Posterior cingulate gyrus (tissue), 11 donors: Measurements from ENCODE around the gene BCL2L1.
"Not testable (repeated sequence)": the region's sequence is repeated elsewhere in the genome, so short reads cannot be mapped to it uniquely, and the experiment has no call there.

Experiments
- DNase-seq, 10 donors: peaks; one replicate each; pipeline versions ENCODE4 v3.0.0 to v3.0.0-alpha.2; 2020 to 2021; ENCODE audit warnings: mixed read lengths in 3 of 10
- intact Hi-C: fragments of 100-400 bp; cut with DNase I; formaldehyde crosslinking; loops from one replicate; pipeline ENCODE4 v1.15.1; 2023

The BCL2L1 gene

GRCh38 chr20:31663838-31664695 is 58.6 kb downstream of the BCL2L1 start:
- intact Hi-C loops, result no loop called here
- peak in 4 of 10 donors; percentile 19 to 58 (median 39) for DNase-seq

GRCh38 chr20:31663524-31663837 is 59.2 kb downstream of the BCL2L1 start:
- DNase-seq, result no peak
- intact Hi-C loops, result no loop called here

DNA sequence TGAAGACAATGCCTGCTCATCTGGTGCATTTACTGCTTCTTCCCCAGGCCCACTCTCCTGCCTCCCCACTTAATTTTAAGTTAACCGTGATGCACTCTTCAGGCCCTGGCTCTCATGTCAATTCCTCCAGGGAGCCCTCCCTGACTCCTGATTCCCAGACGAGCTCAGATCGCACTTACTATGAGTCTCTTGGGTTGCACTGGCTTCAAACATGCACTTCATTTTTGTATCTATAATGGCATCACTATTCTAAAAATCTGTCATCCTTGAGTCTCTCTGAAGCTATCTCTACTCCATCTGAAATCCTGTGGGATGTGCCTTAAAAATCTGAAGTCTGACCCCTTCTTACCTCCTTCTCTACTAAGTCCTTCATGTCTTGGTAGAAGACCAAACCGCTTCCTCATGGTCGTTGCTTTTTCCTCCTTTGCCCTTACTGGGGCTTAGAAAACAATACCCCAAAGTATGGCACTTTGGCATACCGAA is 60.3 kb downstream of the BCL2L1 start:
- intact Hi-C loops, result no loop called here

DNA sequence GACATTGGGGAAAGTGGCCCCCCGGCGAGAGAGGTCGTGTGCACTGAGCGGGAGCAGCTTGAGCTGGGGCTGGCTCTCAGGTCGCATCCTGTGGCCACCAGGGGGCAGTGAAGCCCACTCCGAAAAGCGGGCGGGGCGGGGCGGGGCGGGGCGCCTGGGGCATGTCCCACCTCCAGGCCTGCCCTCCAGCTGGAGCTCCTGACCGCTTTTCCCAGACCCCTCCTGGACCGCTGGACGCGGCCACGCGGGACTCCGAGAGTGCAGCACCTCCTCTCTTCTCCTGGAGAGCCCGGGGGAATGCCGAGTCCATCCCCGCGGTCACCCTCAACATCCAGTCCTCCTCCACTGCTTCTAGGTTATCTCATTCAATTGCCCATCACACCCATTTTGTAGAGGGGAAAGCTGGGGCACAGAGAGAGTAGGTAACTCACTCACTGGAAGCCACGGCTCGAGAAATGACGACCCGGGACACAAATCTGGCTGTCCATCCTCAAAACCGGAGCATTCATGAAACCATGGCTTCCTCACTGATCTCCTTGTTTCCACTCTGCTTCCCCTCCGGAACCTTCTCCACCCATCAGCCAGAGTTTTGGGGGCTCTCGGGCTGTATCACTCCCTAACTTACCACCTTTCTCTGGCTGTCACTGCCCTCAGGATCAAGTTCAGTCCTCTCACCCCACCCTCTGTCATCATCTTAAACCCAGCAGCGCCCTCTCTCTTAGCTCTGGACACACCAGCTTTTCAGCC is 60.9 kb downstream of the BCL2L1 start:
- peak; percentile 63 to 96 (median 84) for DNase-seq
- intact Hi-C loops, result loop anchor here (1.0 kb wide), 1 partner anchor 62 kb away; no protein-coding TSS in a partner anchor

More for the DNA sequence above, 60.3 kb downstream of the BCL2L1 start:
- no peak for DNase-seq

- intact Hi-C loops, result no loop called here
- DNase-seq, result peak in 1 of 10 donors; percentile 55
Measured at GRCh38 chr20:31654534-31654933, 68.1 kb downstream of the BCL2L1 start.

GRCh38 chr20:31653561-31653960 is 69.1 kb downstream of the BCL2L1 start:
- DNase-seq, result no peak
- intact Hi-C loops, result no loop called here

DNA sequence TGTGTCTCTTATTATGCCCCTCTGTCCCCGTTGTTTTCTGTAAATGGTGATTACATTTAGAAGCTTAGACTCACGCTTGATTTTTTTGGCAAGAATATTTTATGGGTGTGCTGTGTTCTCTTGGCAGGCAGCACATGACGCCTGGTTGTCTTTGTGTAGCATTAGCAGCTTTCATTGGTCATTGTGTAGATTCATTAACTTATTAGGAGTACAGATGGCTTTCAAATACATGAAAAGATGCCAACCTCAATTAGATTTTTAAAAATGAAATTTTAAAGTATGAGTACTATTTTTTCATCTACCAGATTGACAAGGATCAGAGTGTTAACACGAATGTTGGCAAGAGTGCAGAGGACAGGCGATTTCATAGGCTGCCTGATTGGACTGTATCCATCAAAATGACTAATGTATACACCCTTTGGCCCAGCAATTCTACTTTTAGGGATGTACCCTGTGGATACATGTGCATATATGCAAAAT is 69.7 kb downstream of the BCL2L1 start:
- intact Hi-C loops, result no loop called here
- DNase-seq, result no peak

GRCh38 chr20:31648104-31648503 is 74.6 kb downstream of the BCL2L1 start:
- intact Hi-C loops, DNase-seq: not testable (repeated sequence)

DNA sequence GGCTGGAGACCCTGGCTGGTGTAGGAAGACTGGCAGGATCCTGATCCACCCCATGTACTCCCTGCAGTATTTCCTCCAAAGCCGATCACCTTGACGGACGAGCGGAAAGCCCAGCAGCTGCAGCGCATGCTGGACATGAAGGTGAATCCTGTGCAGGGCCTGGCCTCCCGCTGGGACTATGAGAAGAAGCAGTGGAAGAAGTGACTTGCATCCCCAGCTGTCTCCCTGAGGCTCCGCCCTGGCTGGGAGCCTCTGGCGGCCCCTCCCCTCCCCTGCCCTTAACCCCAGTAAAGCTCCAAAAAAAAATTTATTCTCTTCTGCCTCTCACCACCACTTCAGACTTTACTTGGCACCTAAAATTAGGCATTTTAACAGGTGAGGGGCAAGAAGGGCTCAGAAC is 78.0 kb downstream of the BCL2L1 start:
- peak in 1 of 10 donors; percentile 49 for DNase-seq
- intact Hi-C loops, result no loop called here

GRCh38 chr20:31643522-31643921 is 79.1 kb downstream of the BCL2L1 start:
- DNase-seq, result no peak
- intact Hi-C loops, result no loop called here

GRCh38 chr20:31642837-31643236 is 79.8 kb downstream of the BCL2L1 start:
- no peak for DNase-seq
- intact Hi-C loops, result no loop called here

DNA sequence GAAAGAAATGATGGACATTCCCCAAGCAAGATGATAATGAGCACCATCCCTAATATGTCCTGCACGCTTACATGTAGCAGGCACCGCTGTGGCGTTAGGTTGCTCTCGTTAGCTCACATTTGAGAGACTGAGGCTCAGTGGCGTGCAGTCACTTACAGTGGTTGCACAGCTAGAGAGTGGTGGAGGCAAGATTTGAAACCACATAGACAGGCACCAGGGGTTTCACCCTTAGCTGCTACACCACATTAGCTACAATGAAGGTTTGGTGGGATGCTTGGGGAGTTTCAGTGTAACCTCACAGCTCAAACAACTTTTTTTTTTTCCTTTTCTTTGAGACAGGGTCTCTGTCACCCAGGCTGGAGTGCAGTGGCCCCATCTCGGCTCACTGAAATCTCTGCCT is 81.3 kb downstream of the BCL2L1 start:
- intact Hi-C loops, result no loop called here
- DNase-seq, result no peak

- DNase-seq, result no peak
- intact Hi-C loops, result no loop called here
Measured at GRCh38 chr20:31640259-31640658, 82.4 kb downstream of the BCL2L1 start.

- DNase-seq, result peak in 1 of 10 donors; percentile 45
- intact Hi-C loops, result no loop called here
Measured at GRCh38 chr20:31638816-31639215, 83.9 kb downstream of the BCL2L1 start.

DNA sequence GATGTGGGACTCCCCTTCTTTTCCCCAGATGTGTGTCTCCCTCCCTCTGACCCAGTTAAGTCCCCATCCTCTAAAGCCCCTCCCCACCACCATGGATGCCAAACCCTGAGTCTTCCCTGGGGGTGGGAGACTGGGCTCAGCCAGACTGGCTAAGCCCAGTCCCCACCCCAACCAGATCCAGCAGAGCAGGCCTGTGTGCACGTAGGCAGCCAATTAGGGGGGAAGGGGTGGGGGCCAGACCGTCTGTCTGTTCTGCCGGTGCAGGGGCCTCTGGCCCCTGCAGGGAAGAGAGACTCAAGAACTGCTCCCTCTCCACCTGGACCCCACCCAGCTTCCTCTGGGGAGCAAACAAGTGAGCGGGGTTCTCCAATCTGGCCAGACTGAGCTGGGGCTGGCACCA is 84.4 kb downstream of the BCL2L1 start:
- intact Hi-C loops, result no loop called here
- DNase-seq, result peak in 1 of 10 donors; percentile 33

DNA sequence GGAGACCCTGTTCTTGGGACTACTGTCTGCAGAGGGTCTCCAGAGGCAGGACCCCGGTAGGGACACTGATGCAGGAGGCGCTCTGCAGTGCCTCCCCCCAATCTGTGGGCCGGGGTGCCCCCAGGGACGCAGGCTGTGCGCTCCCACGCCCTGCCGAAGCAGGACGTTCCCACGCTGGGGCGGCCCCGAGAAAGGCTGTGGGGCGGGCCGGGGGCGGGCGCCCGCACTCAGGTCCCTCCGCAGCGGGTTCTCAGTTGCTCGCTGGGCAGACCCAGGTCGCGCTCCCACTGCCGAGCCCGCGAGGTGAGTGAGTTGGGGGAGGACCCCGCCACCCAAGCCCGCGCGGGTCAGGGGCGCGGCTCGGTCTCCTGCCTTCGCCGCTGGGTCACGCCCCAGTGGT is 85.0 kb downstream of the BCL2L1 start, which contains the start of gene COX4I2:
Gene COX4I2, plus strand, starts transcription at position 253 of the 400 bp plus-strand sequence. CDS start 1,106 bp downstream, outside the sequence.
- intact Hi-C loops, result no loop called here
- no peak for DNase-seq

GRCh38 chr20:31633339-31633914 is 89.2 kb downstream of the BCL2L1 start:
- intact Hi-C loops, result no loop called here

DNA sequence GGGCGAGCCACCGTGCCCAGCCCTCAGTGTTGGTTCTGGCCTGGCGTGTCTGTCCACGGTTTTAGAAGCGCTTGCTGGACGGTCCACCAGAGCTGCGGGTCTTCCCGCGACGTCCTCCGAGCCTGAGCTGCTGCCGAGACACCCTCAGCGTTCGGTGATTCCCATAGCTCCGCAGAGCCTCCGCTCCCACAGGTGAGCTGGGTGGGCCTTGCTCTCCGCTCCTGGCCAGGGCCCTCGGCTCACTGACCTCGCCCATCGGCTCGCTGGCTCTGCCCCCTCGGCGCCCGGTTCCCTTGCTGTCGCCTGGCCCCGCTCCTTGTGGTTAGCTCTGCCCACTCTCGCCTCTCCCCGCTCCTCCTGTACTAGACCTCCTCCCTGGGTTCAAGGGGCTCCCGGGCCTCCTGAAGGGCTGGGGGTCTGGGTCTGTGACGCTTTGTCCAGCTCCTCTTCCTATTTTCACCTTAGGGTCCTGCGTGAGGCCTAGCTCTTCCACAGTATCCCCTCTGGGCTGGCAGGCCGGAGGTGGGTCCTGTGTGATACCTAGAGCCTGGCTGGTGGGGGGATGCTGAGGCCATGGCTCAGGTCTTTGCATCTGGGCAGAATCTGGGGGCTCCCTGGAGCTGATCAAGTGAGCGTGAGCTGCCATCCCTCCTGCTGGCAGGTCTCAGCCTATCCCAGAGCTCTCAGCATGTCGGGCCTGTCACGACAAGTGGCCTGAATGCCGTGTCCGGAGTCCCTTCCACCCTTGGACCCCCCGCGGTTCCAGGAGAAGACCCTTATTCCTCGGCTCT is 89.9 kb downstream of the BCL2L1 start:
- intact Hi-C loops, result no loop called here
- no peak for DNase-seq

More at GRCh38 chr20:31633339-31633914, 89.2 kb downstream of the BCL2L1 start:
- DNase-seq, result no peak

GRCh38 chr20:31630187-31630790 is 92.4 kb downstream of the BCL2L1 start:
- intact Hi-C loops, result no loop called here
- DNase-seq, result peak in 2 of 10 donors; percentile 14 to 29

GRCh38 chr20:31628057-31628456 is 94.6 kb downstream of the BCL2L1 start:
- DNase-seq, intact Hi-C loops: not testable (repeated sequence)
